GM19238 (cell line): ENCODE measurements around the gene ZNF441.
A peak's percentile ranks its signal among the peaks of the same experiment; 100 is the strongest.
"Not testable (repeated sequence)": the region's sequence is repeated elsewhere in the genome, so short reads cannot be mapped to it uniquely, and the experiment has no call there.

ENCODE experiments used
- DNase-seq: peaks from one replicate; pipeline ENCODE4 v3.0.0; 2011; ENCODE audit warnings: low spot score; ENCODE audit not compliant: insufficient read length

ZNF441 gene

DNA sequence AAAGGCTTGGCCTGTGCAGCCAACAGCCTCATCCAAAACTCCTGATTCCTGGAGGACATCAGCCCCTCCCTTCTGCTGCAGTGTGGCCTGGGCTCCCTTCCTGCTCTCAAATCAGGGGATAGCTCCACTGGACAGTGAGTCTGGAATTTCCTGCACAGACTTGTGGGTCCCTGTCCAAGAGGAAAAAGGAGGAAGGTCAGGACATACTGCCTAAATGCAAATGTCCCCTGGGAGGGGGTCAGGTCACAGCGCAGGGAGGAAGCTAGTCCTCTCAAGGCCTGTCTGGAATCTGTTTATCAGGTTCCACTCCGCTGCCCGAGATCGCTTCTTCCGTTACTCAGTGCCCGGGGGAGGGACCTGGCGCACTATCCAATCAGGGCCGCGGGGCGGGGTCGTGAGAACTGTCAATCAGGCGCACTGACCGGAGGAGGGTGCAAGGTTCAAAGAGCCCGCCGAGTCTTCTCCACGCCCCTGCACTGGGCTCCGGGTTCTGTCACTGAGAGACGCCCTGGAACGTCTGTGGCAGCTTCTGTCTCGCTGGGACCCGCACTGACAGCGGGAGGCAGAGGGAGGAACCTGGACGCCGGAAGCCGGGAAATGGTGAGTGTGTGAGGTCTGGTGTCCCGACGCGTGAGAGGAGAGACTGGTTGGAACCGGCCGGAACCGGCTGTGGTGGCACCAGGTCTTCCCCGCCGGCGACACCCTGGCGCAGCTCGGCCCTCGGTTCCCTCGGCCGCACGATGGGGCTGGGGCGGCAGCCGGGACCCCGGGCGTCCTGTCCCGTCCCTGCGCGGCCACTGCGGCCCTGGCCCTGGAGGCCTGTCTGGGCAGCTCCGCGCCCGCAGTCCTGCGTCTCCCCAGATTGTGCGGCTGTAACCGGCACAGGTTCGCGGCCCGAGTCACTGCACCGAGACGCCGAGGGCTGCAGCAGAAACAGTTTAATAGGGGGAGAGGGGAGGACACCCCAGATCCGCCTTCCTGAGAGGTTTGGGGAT is at the start of gene ZNF441:
TSS of gene ZNF441 (plus strand) at position 404 of the 995 bp plus-strand sequence. CDS start at position 598, 194 bp downstream.
- DNase-seq, result peak; percentile 85

DNA sequence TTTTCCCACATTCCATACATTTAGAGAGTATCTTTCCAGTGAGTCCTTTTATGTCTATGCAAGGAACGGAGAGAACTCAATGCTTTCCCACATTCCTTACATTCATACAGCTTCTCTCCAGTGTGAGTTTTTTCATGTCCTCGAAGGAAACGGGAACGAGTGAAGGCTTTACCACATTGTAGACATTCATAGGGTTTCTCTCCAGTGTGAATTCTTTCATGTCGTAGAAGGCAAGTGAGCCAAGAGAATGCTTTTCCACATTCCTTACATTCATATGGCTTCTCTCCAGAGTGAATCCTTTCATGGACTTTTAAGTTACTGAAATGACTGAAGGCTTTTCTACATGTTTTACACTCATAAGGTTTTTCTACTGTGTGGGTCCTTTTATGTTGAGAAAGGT is 45.1 kb upstream of the ZNF441 start:
- DNase-seq, result no peak

DNA sequence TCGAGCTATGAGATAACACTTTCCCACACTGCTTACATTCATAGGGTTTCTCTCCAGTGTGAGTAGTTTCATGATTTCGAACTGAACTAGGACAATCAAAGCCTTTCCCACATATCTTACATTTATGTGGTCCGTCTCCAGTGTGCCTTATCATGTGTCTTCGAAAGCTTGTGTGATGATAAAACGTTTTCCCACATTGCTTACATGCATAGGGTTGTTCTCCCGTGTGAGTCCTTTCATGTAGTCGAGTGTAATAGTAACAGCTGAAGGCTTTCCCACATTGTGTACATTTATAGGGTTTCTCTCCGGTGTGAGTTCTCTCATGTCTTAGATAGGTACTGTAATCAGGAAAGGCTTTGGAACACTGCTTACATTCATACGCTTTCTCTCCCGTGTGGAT is 44.4 kb upstream of the ZNF441 start:
- DNase-seq, result no peak

DNA sequence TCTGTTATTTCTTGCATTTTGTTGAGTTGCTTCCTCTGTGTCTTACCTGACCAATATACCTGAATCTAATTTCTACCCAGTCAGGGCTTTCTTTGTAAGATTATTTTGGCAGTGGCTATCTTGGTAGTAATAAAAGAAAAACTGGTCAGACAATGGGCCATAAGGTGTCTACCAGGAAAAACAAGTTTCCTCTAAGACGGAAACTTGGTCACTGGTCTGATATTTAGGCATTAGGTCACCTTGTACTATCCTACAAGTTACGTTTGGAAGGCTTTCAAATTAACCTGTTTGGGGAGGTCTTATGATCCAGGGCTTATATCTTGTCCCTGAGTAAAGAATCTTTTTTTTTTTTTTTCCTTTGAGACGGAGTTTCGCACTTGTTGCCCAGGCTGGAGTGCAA is 37.2 kb upstream of the ZNF441 start:
- DNase-seq, result no peak

DNA sequence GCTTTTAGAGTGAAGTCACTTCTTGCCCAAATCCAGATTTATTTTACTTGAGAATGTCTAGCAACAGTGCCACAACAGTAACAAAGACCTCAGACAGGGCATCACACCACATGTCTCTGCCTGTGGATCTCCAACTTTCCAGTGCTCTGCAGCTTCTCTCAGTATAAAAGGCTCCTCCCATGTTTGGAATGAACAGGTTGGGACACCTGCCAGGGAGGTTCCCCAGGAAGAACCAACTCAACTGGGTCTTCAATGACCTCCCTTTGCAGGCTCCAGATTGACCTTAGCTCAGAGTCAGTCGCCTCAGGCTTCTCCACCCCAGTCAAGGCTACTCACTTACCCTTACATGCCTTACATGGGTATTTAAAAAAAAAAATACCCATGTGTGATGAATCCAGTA is 31.4 kb upstream of the ZNF441 start:
- DNase-seq, result no peak

DNA sequence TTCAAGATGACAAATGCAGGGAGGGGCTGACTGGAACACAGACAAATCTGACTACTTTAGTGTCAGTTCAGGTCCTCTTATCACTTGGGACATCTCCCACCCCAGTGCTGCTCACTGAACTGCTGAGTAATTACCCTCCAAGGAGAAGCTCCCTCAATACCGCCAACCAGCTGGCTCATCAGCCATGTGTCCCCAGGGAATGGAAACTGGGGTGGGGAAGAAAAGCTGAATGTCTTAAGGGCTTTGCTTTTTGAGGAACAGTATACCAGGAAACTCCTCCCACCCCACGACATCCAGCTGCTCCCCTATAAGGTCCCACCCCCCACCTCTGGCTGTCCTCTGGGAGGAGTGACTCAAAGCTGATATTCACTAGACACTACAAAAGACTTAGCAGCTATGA is 30.1 kb upstream of the ZNF441 start:
- peak; percentile 33 for DNase-seq

DNA sequence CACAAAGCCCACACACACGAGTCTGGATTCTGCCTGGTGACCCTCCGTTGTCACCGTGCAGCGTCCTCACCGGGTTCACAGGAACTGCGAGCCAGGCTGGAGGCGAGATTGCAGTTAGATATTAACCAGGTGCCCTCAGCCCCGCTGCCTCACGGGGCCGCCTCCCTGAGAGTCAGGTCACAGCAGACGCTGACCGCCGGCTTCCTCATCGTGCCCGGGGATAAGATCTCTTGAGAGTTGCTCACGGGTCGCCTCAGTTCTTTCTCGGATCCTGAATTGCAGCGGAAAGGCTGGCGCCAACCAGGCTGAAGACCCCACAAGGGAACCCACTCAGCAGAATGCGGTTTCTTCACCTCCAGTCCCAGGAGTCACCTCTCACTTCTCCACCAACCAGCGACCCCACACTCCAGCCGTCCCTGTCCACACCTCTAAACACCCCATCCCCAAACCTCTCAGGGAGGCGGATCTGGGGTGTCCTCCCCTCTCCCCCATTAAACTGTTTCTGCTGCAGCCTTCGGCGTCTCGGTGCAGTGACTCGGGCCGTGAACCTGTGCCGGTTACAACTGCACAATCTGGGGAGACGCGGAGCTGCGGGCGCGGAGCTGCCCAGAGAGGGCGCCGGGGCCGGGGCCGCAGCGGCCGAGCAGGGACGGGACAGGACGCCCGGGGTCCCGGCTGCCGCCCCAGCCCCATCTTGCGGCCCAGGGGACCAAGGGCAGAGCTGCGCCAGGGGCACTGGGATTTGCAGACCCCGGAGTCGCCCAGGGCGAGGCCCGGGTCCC is 28.6 kb upstream of the ZNF441 start:
- DNase-seq, result peak; percentile 48

DNA sequence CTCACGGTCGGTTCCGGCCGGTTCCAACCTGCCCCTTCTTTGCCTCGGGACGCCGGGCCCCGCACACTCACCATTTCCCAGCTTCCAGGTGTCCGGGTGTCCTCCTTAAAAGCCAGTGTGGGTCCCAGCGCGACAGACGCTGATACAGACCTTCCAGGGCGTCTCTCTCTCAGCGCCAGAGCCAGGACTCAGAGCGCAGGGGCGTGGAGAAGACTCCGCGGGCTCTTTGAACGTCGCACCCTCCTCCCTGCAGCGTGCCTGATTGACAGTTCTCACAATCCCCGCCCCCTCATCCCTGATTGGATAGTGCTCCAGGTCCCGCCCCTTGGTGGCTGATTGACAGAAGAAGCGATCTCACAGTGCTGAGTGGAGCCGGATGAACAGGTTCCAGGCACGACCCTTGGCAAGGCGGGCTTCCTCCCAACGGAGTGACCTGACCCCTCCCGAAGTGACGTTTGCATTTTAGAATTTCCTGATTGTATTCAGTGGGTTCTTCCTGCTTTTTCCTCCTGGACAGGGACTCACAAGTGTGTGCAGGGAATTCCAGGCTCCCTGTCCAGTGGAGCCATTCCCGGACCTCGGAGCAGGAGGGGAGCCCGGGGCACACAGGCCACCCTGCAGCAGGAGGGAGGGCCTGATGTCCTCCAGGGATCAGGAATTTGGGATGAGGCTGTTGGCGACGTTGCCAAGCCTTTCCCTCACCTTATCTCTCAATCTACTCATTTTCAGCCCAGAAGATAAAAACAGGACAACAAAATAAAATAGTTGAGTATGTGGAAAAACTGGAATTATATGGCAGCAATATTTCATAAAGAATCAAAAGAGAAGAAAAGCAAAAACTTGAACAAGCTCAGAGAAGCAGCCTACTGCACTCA is 27.8 kb upstream of the ZNF441 start, which contains the start of gene ZNF823:
TSS of gene ZNF823 (minus strand) at position 201 of the 875 bp plus-strand sequence. CDS start at position 74, 127 bp downstream.
- peak; percentile 80 for DNase-seq

DNA sequence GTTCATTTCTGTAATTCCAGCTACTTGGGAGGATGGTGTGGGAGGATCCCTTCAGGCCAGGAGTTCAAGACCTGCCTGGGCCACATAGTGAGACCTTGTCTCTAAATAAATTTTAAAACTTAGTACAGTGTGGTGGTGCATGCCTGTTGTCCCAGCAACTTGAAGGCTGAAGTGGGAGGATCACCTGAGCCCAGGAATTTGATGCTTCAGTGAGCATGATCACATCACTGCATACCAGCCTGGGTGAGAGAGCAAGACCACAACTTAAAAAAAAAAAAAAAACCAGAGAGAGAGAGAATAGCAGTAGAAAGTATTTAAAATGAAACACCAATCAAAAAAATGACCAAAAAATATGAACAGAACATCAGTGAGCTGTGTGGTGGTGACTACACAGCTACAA is 20.9 kb upstream of the ZNF441 start:
- DNase-seq, result no peak

DNA sequence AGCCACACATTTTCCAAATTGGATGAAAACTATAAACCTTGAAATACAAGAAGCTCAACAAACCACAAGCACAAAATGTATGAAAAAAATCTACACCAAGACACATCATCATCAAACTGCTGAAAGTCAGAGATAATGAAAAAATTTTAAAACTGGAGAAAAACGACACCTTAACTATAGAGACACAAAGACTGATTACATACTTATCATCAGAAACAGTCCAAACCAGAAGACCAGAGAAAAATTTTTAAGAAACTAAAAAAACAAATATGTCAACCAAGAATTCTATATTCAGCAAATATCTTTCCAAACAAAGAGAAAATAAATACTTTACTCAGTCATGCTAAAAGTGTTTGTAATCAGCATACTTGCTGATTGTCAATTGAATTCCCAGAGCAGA is 19.5 kb upstream of the ZNF441 start:
- DNase-seq, result no peak

DNA sequence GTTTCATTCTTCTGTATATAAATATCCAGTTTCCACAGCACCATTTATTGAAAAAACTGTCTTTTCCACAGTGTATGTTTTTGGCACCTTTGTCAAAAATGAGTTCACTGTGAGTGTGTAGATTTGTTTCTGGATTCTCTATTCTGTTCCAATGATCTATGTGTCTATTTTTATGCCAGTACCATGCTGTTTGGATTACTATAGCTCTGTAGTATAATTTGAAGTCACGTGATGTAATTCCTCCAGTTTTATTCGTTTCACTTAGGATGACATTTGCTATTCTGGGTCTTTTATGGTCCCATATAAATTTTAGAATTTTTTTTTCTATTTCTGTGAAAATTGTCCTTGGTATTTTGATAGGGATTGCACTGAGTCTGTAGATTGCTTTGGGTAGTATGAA is 17.0 kb upstream of the ZNF441 start:
- DNase-seq, result no peak

DNA sequence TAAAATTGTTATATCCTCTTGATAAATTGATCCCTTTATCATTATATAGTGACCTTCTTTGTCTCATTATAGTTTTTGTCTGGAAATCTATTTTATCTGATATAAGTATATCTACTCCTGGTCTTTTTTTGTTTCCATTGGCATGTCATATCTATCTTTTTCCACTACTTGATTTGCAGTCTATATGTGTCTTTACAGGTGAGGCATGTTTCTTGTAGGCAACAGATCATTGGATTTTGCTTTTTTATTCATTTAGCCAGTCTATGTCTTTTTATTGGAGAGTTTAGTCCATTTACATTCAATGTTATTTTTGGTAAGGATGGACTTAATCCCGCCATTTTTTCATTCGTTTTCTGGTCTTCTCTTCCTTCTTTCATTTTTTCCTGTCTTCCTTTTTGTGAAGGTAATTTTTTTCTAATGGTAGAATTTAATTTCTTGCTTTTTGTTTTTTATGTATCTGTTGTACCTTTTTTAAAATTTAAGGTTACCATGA is 14.5 kb upstream of the ZNF441 start:
- no peak for DNase-seq

DNA sequence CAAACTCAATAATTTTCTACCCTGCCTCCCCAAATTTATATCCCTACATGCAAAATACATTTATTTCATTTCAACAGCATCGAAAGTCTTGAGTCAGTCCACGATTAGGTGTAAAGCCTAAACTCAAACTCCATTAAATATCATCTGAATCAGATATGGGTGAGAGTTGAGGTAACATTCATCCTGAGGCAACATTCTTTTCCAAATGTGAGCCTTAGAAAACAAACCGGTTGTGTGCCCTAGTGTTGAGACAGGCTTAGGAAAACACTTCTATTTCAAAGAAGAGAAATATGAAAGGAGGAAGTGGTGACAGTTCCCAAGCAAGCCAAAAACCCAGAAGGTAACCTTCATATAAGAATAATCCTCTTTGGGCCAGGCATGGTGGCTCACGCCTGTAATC is 12.1 kb upstream of the ZNF441 start:
- DNase-seq, result no peak

DNA sequence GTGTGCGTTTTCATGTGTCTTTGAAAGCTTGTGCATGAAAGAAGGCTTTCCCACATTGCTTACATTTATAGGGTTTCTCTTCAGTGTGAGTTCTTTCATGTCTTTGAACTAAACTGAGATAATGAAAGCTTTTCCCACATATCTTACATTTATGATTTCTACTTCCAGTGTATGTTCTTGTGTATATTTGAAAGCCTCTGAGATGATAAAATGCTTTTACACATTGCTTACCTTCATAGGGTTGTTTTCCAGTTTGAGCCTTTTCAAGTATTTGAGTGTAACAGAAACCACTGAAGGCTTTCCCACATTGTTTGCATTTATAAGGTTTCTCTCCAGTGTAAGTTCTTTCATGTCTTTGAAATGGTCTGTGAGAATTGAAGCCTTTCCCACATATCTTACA is 9.8 kb upstream of the ZNF441 start:
- no peak for DNase-seq

DNA sequence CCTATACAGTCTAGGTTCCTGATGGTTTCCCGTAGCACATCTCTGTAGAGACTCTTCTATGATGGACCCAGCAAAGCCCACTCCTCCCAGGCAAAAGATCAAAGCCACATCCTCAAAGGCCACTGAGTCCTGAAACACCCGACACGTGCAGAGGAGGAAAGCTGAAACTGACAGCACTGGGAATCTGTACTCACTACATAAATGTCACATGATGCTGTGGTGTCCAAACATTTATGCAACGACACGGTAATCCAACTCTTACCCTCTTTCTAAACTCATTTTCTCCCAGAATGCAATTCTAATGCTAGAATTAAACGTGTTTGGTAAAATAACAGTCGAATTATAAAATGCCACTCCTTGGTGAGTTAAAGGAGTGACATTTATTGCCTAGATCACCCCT is 7.0 kb upstream of the ZNF441 start:
- DNase-seq, result no peak

DNA sequence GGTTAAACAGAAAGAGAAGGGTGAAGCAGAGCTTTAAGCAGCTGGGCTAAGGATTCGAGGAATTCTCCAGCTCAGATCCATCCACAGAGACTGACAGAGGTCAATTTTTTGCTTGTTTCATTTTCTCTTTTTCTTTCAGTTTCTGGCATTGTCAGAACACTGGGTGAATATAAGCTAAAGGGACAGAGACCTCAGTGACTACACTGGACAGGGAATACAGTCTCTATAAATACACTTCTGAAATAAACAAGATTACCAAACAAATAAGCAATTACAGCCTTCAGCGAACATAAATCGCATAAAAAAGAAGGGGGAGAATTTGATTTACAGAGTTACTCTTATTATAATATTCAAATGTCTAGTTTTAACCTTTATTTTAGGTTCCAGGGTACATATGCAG is 3.7 kb upstream of the ZNF441 start:
- DNase-seq, result no peak

DNA sequence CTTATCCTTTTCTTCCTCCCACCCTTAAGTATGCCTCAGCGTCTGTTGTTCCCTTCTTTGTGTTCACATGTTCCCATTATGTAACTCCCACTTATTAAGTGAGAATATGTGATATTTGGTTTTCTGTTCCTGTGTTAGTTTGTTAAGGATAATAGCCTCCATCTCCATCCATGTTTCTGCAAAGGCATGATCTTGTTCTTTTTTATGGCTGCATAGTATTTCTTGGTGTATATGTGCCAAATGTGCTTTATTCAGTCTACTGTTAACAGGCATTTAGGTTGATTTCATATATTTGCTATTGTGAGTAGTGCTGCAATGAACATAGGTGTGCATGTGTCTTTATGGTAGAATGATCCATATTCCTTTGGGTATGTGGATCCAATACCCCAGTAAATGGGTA is 3.2 kb upstream of the ZNF441 start:
- no peak for DNase-seq

DNA sequence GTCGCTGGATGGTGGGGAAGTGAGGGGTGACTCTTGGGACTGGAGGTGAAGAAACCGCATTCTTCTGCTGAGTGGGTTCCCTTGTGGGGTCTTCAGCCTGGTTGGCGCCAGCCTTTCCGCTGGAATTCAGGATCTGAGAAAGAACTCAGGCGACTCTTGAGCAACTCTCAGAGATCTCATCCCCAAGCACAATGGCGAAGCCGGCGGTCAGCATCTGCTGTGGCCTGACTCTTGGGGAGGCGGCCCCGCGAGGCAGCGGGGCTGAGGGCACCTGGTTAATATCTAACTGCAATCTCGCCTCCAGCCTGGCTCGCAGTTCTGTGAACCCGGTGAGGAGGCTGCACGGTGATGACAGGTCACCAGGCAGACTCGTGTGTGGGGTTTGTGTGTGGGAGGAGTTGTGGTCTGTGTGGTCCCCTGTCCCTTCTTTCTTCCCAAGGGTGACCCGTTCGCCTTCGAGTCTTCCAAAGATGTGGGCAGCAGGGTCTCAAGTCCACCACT is 883 bp downstream of the ZNF441 start:
- peak; percentile 40 for DNase-seq

DNA sequence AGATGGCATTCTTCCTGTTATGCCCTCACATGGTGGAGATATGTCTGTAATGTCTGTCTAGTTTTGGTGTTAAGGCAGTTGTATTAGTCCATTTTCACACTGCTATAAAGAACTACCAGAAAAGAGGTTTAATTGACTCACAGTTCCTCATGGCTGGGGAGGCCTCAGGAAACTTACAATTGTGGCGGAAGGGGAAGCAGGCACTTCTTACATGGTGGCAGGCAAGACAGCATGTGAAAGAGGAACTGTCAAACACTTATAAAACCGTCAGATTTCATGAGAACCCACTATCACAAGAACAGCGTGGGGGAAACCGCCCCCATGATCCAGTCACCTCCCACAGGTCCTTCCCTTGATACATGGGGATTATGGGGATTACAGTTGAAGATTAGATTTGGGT is 3.2 kb downstream of the ZNF441 start:
- DNase-seq, result no peak

DNA sequence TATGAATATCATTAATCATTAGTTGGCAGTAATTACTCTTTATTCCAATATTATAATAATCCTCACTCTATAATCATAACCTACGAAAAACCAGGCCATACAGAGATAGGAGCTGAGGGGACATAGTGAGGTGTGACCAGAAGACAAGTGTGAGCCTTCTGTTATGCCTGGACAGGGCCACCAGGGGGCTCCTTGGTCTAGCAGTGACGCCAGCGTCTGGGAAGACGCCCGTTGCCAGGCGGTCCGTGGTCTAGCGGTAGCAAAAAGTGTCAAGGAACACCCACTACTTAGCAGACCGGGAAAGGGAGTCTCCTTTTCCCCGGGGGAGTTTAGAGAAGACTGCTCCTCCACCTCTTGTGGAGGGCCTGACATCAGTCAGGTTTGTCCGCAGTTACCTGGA is 4.7 kb downstream of the ZNF441 start:
- DNase-seq, result not testable (repeated sequence)

DNA sequence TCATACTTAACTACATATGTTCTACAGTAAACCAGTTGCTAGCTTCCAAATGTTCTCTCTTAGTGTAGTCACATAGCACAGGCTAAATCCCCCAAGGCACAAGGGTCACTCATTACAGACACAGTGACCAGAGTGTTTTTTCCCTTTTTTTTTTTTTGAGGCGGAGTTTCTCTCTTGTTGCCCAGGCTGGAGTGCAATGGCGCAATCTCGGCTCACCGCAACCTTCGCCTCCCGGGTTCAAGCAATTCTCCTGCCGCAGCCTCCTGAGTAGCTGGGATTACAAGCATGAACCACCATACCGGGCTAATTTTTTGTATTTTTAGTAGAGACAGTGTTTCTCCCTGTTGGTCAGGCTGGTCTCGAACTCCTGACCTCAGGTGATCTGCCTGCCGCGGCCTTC is 9.9 kb downstream of the ZNF441 start:
- not testable (repeated sequence) for DNase-seq
